GM12878 (cell line): Measurements from ENCODE around the gene DPF3. TPM values are rescaled to one million over a fixed set of nuclear protein-coding genes. Genes with fewer than 3 reads are reported as not detected.

Experiments used
- ATAC-seq: fragments of 200-7000 bp; cut with Tn5 transposase; 3 replicates; pipeline ENCODE4 v1.9.1; 2020; ENCODE audit warnings: mild to moderate bottlenecking, moderate library complexity
- BruUV-seq: library from RNA; stranded (reverse); fragments of 400-500 nt; replicated peaks from 2 replicates; lab custom pipeline; 2021; lab: Mats Ljungman, UMichigan
- CTCF ChIA-PET: fragments of 300-600 bp; sonication (Branson Sonifier 250); formaldehyde crosslinking; extraction: SDS; loops from one replicate; lab custom pipeline; 2021; ENCODE audit warnings: inconsistent platforms; lab: Yijun Ruan, JAX
- POLR2A ChIA-PET: fragments of 350-600 bp; formaldehyde crosslinking; extraction: SDS; loops from one replicate; lab custom pipeline; 2021; ENCODE audit warnings: inconsistent platforms; lab: Charles Lee
- RAD21 ChIA-PET: fragments of 300-600 bp; sonication (Branson Sonifier 250); formaldehyde crosslinking; loops from one replicate; lab custom pipeline; 2023; ENCODE audit warnings: antibody characterized with exemption; ENCODE audit not compliant: unreplicated experiment; lab: Charles Lee
- SMC1A ChIA-PET: fragments of 300-600 bp; sonication (Branson Sonifier 250); formaldehyde crosslinking; loops from one replicate; lab custom pipeline; 2023; ENCODE audit not compliant: unreplicated experiment, uncharacterized antibody; lab: Charles Lee
- DNase-seq: peaks from one replicate; pipeline ENCODE4 v3.0.0-alpha.2; 2011; ENCODE audit warnings: low read depth, low spot score
- FAIRE-seq: peaks from 3 replicates; lab custom pipeline; 2011; peaks lifted over from hg19 to GRCh38; lab: Jason Lieb, UNC
- H2AFZ ChIP-seq: 2 replicates; pipeline ENCODE4 v1.6.0; 2011; ENCODE audit warnings: low read depth, low read length, control low read depth; ENCODE audit not compliant: control insufficient read depth
- H3K27ac ChIP-seq: 2 replicates; pipeline ENCODE4 v1.5.1; 2011; ENCODE audit warnings: control low read depth; ENCODE audit not compliant: control insufficient read depth, insufficient read depth
- H3K27me3 ChIP-seq, 2 experiments: replicated peaks in 1 of 2; 2 replicates each; pipeline versions ENCODE4 v1.6.0 to v1.6.1; 2011; ENCODE audit warnings: low read length in 1 of 2; ENCODE audit not compliant: control insufficient read depth in 2 of 2, insufficient read depth in 2 of 2
- H3K36me3 ChIP-seq, 2 experiments: 2 replicates each; pipeline ENCODE4 v1.5.1; 2011; ENCODE audit warnings: low read length in 1 of 2; ENCODE audit not compliant: control insufficient read depth in 2 of 2, insufficient read depth in 2 of 2
- H3K4me1 ChIP-seq: 2 replicates; pipeline ENCODE4 v1.6.1; 2011; ENCODE audit warnings: mild to moderate bottlenecking, low read length, moderate library complexity, mixed read lengths; ENCODE audit not compliant: control insufficient read depth, insufficient read depth
- H3K4me2 ChIP-seq: 2 replicates; pipeline ENCODE4 v1.6.0; 2011; ENCODE audit warnings: control low read depth; ENCODE audit not compliant: control insufficient read depth, insufficient read depth
- H3K4me3 ChIP-seq: fragments of 200-600 bp; sonication (generic); 2 replicates; pipeline ENCODE4 v1.5.1; 2016
- H3K79me2 ChIP-seq: 2 replicates; pipeline ENCODE4 v1.6.0; 2011; ENCODE audit warnings: low read length; ENCODE audit not compliant: control insufficient read depth, insufficient read depth
- H3K9ac ChIP-seq: 2 replicates; pipeline ENCODE4 v1.8.0; 2011; ENCODE audit warnings: low read length, control low read depth, mixed read lengths; ENCODE audit not compliant: control insufficient read depth, insufficient read depth
- H3K9me3 ChIP-seq: replicated peaks from 3 replicates; pipeline ENCODE4 v1.5.1; 2011; ENCODE audit warnings: mild to moderate bottlenecking, low read length; ENCODE audit not compliant: control insufficient read depth, insufficient read depth
- H4K20me1 ChIP-seq: 2 replicates; pipeline ENCODE4 v1.6.0; 2011; ENCODE audit not compliant: control insufficient read depth, insufficient read depth
- BHLHE40 ChIP-seq, 2 experiments: fragments of 450-650 bp in 1 of 2; IDR thresholded peaks; 2 replicates each; pipeline ENCODE4 v1.6.1; 2011 to 2017; ENCODE audit warnings: low read depth in 2 of 2, borderline replicate concordance in 1 of 2, improper control_type of control experiment in 1 of 2, low read length in 1 of 2, mild to moderate bottlenecking in 1 of 2
- BMI1 ChIP-seq: fragments of 450-650 bp; IDR thresholded peaks from 2 replicates; pipeline ENCODE4 v1.6.1; 2016; ENCODE audit warnings: mild to moderate bottlenecking, moderate library complexity, borderline replicate concordance
- CBFB ChIP-seq: IDR thresholded peaks from 2 replicates; pipeline ENCODE4 v1.6.1; 2016; ENCODE audit warnings: antibody characterized with exemption, low read depth
- ESRRA ChIP-seq: IDR thresholded peaks from 2 replicates; pipeline ENCODE4 v1.6.1; 2012; ENCODE audit warnings: mild to moderate bottlenecking, low read length, improper control_type of control experiment
- FOXM1 ChIP-seq: IDR thresholded peaks from 2 replicates; pipeline ENCODE4 v1.6.1; 2012; ENCODE audit warnings: low read depth, mild to moderate bottlenecking, inconsistent platforms, low read length, moderate library complexity
- HCFC1 ChIP-seq: fragments of 150-350 bp; IDR thresholded peaks from 2 replicates; pipeline ENCODE4 v1.6.1; 2014; ENCODE audit warnings: low read length
- HDAC2 ChIP-seq: fragments of 200-600 bp; sonication (generic); IDR thresholded peaks from 2 replicates; pipeline ENCODE4 v1.6.1; 2017
- IKZF2 ChIP-seq, 2 experiments: fragments of 450-650 bp; IDR thresholded peaks; 2 replicates each; pipeline ENCODE4 v1.6.1; 2017; ENCODE audit warnings: mild to moderate bottlenecking in 2 of 2, moderate library complexity in 2 of 2
- JUND ChIP-seq: IDR thresholded peaks from 2 replicates; pipeline ENCODE4 v1.6.1; 2012; ENCODE audit warnings: low read depth, mild to moderate bottlenecking, low read length, improper control_type of control experiment, moderate library complexity
- POU2F2 ChIP-seq: IDR thresholded peaks from 3 replicates; pipeline ENCODE4 v1.6.1; 2011; ENCODE audit warnings: low read depth, mild to moderate bottlenecking, low read length, borderline replicate concordance
- RCOR1 ChIP-seq: conservative IDR thresholded peaks from 2 replicates; pipeline ENCODE4 v1.6.1; 2012; ENCODE audit warnings: low read depth, low read length, improper control_type of control experiment
- RELA ChIP-seq: fragments of 450-650 bp; IDR thresholded peaks from 2 replicates; pipeline ENCODE4 v1.8.0; 2014; ENCODE audit warnings: borderline replicate concordance; ENCODE audit not compliant: partially characterized antibody
- STAT3 ChIP-seq: IDR thresholded peaks from 2 replicates; pipeline ENCODE4 v1.6.1; 2011; ENCODE audit warnings: low read depth, low read length, improper control_type of control experiment
- TAF1 ChIP-seq: IDR thresholded peaks from 2 replicates; pipeline ENCODE4 v1.6.1; 2011; ENCODE audit warnings: mild to moderate bottlenecking, low read depth, low read length, borderline replicate concordance
- TCF7 ChIP-seq: IDR thresholded peaks from 2 replicates; pipeline ENCODE4 v1.6.1; 2014; ENCODE audit warnings: antibody characterized with exemption, borderline replicate concordance
- WGBS: methylation state at CpG from one replicate; pipeline ENCODE4 v1.1.6; 2016; ENCODE audit warnings: low lambda C conversion rate; ENCODE audit not compliant: insufficient replicate concordance, insufficient coverage; ENCODE audit errors: missing lambda C conversion rate; 5-methylcytosine and 5-hydroxymethylcytosine counted together
- in situ Hi-C: fragments of 300-500 bp; cut with MboI; formaldehyde crosslinking; loops from 9 replicates; pipeline ENCODE4 v1.14.3; 2018; ENCODE audit warnings: mixed read lengths
- intact Hi-C: fragments of 100-400 bp; cut with micrococcal nuclease; formaldehyde crosslinking; loops from one replicate; pipeline ENCODE4 v1.14.2; 2022; ENCODE audit not compliant: unreplicated experiment
- polyA plus RNA-seq, 11 experiments: library from polyadenylated mRNA; depleted of rRNA in 4 of 11; unstranded in 6 of 11; stranded (reverse) in 5 of 11; fragments of >200 nt; fragmentation: Nextera tagmentation in 4 of 11; fragmentation: Illumina TruSeq in 1 of 11; extraction: Ambion mirVana in 4 of 11; extraction: Trizol in 1 of 11; gene quantifications; 1 replicate in 1 of 11; 2 replicates in 10 of 11; pipeline versions ENCODE4 v1.2.1 to v1.2.3, GENCODE V29; 2011 to 2016; ENCODE audit warnings: inconsistent platforms in 2 of 11, missing spikeins in 2 of 11, low read depth in 1 of 11
- total RNA-seq, 4 experiments: library from RNA; depleted of rRNA in 3 of 4; stranded (reverse); fragments of >200 nt in 3 of 4; fragmentation: Illumina TruSeq in 1 of 4; extraction: Trizol in 1 of 4; gene quantifications; 2 replicates each; pipeline versions ENCODE4 v1.2.1 to v1.2.3, GENCODE V29; 2013 to 2021
- TF ChIP-seq, protein P1 (sequence below): IDR thresholded peaks from 2 replicates; pipeline ENCODE4 v1.6.1; 2011; ENCODE audit warnings: borderline replicate concordance, low read depth, mild to moderate bottlenecking, moderate library complexity, low read length; ENCODE audit not compliant: insufficient read depth, poor library complexity, severe bottlenecking

The DPF3 gene
- total and polyA plus RNA-seq, 10 of the 15 experiments (the other 5 are each of a cell fraction or from before 2014, with no cell fraction given) = 0.69 to 8.0 (median 2.2) TPM

DNA sequence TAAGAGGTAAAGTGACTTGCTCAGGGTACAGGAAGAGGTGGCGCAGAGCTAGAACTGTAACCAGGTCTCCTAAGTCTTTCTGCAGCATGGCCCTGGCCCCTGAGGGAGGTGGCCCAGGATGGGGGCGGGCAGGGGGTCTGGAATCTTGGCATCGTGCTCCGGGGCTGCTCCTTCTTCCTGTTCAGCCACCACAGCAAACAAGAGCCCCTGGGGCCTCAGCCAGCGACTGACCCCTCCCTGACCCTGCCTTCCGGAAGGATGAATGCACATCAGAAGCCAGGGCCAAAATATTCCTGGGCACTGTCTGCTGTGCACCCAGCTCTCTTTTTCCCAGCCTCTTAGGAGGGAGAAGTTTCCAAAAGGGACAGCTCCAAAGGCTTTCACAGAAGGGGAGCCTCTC is 242.8 kb downstream of the DPF3 start:
- FAIRE-seq = no peak
- RAD21 ChIA-PET = interaction anchor here (0.6 to 1.3 kb wide), 3 partner anchors 16 to 212 kb away, joined by 3 read pairs; no protein-coding TSS in a partner anchor
- Histone ChIP-seq H3K27me3 (peaks cover 0 to 4% of the 10 kb centered on the region in 2 experiments; a peak in 1 of 4 replicates), H3K9ac (no peak overlapping the region), H3K4me3 (no peak overlapping the region), H3K9me3 (no peaks in the 10 kb centered on the region), H3K27ac (no peak overlapping the region), H3K4me2 (no peak overlapping the region), H2AFZ (no peak overlapping the region), H3K79me2 (no peaks in the 10 kb centered on the region), H4K20me1 (no peaks in the 10 kb centered on the region), H3K4me1 (peaks cover 9% of the 10 kb centered on the region), H3K36me3 (no peaks in the 10 kb centered on the region)
- intact Hi-C loops = no loop called here
- POLR2A ChIA-PET = interaction anchor here (1.0 kb wide), 1 partner anchor 53 kb away, joined by 5 read pairs; no protein-coding TSS in a partner anchor
- no TSS peak for BruUV-seq
- SMC1A ChIA-PET = interaction anchor here (1.0 to 2.3 kb wide), 4 partner anchors 13 to 233 kb away, joined by 3 to 5 read pairs (median 4); no protein-coding TSS in a partner anchor
- in situ Hi-C loops = no loop called here
- CTCF ChIA-PET = interaction anchor here (1.5 kb wide), 1 partner anchor 18 kb away, joined by 4 read pairs; no protein-coding TSS in a partner anchor
- DNase-seq = no peak
- ATAC-seq = no peak
- WGBS = 52% methylated on average over 5 of the region's 6 CpGs
- TF ChIP-seq HDAC2 (no peak), RELA (no peak), ESRRA (no peak), TAF1 (no peak), BMI1 (no peak), HCFC1 (no peak), JUND (no peak), STAT3 (no peak), TCF7 (no peak), RCOR1 (no peak), POU2F2 (no peak), BHLHE40 (IDR thresholded peaks at IDR 0.05; ENCODE audit: borderline replicate concordance in 1 of 2, low read depth in 2 of 2, low read length in 1 of 2) (no peak), FOXM1 (no peak), CBFB (no peak), IKZF2 (IDR thresholded peaks at IDR 0.05) (no peak)
- TF ChIP-seq, protein P1, sequence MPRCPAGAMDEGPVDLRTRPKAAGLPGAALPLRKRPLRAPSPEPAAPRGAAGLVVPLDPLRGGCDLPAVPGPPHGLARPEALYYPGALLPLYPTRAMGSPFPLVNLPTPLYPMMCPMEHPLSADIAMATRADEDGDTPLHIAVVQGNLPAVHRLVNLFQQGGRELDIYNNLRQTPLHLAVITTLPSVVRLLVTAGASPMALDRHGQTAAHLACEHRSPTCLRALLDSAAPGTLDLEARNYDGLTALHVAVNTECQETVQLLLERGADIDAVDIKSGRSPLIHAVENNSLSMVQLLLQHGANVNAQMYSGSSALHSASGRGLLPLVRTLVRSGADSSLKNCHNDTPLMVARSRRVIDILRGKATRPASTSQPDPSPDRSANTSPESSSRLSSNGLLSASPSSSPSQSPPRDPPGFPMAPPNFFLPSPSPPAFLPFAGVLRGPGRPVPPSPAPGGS = no peak
